ENCODE results near the gene STAT4. TPM values are rescaled to one million over a fixed set of nuclear protein-coding genes. Genes with fewer than 3 reads are reported as not detected.
A peak's percentile ranks its signal among the peaks of the same experiment; 100 is the strongest.

Gene STAT4
- total RNA-seq, 1 donor from 2014 or later = 8.0 TPM

DNA sequence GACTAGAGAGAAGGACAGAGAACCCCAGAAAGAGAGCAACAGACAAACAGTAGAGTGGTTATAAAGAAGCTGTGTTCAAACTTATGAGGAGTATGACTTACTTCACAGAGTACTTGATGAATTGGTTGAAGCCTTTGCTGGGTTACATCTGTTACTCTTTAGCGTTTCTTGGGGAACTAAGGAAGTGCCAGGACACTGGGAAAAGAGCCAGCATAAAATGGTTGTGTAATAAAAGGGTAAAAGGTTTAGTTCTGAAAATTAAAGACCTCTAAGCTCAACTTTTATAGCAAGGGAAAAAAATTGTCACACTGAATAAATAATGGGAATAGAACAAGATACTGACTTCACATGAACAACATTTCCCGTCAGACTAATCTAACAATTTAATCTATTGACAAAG is 17.0 kb upstream of the STAT4 start:
- H3K27me3 ChIP-seq = no peaks in the 10 kb centered on the region
- no peak overlapping the region for H3K27ac ChIP-seq
- peaks cover 47% of the 10 kb centered on the region for H3K4me1 ChIP-seq
- intact Hi-C loops (cut with DNase I) = loop anchor here (10.0 kb wide), 1 partner anchor 337 kb away; no protein-coding TSS in a partner anchor
- H3K9me3 ChIP-seq = no peaks in the 10 kb centered on the region
- no peaks in the 10 kb centered on the region for H3K36me3 ChIP-seq
- no peak overlapping the region for H3K4me3 ChIP-seq
- TF ChIP-seq, protein P1, sequence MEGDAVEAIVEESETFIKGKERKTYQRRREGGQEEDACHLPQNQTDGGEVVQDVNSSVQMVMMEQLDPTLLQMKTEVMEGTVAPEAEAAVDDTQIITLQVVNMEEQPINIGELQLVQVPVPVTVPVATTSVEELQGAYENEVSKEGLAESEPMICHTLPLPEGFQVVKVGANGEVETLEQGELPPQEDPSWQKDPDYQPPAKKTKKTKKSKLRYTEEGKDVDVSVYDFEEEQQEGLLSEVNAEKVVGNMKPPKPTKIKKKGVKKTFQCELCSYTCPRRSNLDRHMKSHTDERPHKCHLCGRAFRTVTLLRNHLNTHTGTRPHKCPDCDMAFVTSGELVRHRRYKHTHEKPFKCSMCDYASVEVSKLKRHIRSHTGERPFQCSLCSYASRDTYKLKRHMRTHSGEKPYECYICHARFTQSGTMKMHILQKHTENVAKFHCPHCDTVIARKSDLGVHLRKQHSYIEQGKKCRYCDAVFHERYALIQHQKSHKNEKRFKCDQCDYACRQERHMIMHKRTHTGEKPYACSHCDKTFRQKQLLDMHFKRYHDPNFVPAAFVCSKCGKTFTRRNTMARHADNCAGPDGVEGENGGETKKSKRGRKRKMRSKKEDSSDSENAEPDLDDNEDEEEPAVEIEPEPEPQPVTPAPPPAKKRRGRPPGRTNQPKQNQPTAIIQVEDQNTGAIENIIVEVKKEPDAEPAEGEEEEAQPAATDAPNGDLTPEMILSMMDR (IDR thresholded peaks at IDR 0.05) = no peak
- ATAC-seq = peak; percentile 52
- no peak for DNase-seq

DNA sequence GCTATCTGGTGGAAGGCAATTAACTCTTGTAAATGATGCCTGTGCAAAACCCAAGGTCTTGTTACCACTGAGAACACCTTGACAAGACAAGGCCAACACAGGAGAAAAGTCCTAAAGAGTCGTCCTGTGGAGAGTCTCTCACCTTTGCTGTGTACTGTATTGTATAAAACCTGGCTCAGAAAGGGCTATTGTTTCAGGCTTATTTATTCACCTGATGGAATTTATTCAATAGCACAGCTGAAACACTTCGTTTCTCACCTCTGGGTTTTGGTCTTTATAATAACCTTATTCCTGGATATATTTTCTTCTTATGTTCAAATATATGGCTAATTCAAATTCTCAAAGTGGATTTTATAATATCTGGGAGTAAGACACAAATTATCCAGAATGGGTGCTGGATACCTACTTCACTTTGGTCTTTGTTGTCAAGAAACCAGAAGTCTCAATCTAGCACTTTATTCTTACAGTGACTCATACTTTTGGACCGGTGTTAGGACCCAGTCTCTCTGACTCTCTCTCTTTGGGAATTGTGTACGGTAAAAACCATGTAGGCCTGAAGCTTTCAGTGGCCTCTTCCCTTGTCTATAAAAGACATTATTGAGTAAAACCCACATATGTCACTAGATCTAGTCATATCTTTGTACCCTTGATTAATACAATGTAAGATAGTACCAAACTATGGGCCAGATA is 16.1 kb upstream of the STAT4 start:
- DNase-seq (no peak), ATAC-seq (no peak)
- H3K4me3 ChIP-seq = no peak overlapping the region
- H3K9me3 ChIP-seq = no peaks in the 10 kb centered on the region
- H3K4me1 ChIP-seq = peaks cover 40% of the 10 kb centered on the region
- intact Hi-C loops (cut with DNase I) = loop anchor here (10.0 kb wide), 1 partner anchor 338 kb away; no protein-coding TSS in a partner anchor
- H3K36me3 ChIP-seq = no peaks in the 10 kb centered on the region
- H3K27ac ChIP-seq = no peak overlapping the region
- no peaks in the 10 kb centered on the region for H3K27me3 ChIP-seq
- TF ChIP-seq, protein P1 (IDR thresholded peaks at IDR 0.05) = no peak

DNA sequence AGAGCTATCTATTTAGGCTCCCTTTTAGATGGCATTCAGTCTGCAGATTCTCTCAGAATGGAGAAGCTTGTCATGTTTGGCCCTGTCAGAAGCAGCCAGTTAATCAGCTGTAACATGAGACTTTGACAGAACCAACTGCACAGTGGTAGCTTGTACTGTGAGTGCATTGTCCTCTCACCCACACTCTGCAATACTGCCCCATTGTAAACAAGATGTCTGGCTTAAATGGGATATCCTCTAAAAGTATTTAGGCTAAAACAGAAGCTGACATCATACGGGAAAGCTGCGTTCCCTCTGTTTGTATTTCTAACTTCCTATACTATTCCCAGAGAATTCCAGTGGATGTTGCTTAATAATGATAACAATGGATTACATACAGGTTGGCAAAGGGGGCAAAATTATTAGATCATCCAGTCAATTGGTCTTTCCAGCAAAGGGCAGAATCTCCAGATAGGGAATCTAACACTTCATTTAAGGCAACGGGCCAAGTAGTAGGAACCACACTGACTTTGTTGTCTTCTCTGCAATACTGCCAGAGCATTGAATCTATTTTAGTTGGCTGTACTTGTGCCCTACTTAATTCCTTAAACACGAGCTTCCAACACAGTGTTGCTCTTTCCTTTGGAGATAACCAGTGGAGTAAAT is 15.4 kb upstream of the STAT4 start:
- ATAC-seq (peak; percentile 72), DNase-seq (no peak)
- Histone ChIP-seq H3K9me3 (no peaks in the 10 kb centered on the region), H3K27ac (no peak overlapping the region), H3K4me1 (peaks cover 33% of the 10 kb centered on the region), H3K36me3 (no peaks in the 10 kb centered on the region), H3K4me3 (no peak overlapping the region), H3K27me3 (no peaks in the 10 kb centered on the region)
- TF ChIP-seq, protein P1 (IDR thresholded peaks at IDR 0.05) = no peak
- intact Hi-C loops (cut with DNase I) = loop anchor here (10.0 kb wide), 1 partner anchor 339 kb away; no protein-coding TSS in a partner anchor

DNA sequence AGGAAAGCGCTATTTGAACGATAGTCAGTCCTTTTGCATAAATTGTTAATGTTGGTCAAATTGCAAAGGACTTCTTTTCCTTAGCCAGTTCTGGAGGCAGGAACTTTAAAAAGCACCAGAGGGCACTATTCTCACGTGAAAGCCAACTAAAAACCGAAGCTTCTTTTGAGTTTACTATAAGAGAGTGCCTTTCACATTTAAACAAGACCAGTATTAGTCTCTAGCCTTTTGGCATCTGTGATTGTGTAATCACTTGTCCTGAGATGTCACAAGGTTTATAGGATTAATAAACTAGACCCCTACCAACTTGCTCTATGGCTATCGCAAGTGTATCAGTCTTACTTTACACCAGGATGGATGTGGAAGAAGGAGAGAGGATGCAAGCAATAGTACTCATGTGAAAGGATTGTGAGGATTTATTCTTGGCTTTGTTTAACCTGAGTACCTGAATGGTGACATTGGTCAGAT is 14.4 kb upstream of the STAT4 start:
- H3K9me3 ChIP-seq = no peaks in the 10 kb centered on the region
- no peak overlapping the region for H3K27ac ChIP-seq
- ATAC-seq (peak; percentile 85), DNase-seq (no peak)
- intact Hi-C loops (cut with DNase I) = loop anchor here (10.0 kb wide), 1 partner anchor 340 kb away; no protein-coding TSS in a partner anchor
- H3K4me3 ChIP-seq = no peak overlapping the region
- no peaks in the 10 kb centered on the region for H3K36me3 ChIP-seq
- peaks cover 32% of the 10 kb centered on the region for H3K4me1 ChIP-seq
- H3K27me3 ChIP-seq = no peaks in the 10 kb centered on the region
- TF ChIP-seq, protein P1 (IDR thresholded peaks at IDR 0.05) = peak; percentile 72

DNA sequence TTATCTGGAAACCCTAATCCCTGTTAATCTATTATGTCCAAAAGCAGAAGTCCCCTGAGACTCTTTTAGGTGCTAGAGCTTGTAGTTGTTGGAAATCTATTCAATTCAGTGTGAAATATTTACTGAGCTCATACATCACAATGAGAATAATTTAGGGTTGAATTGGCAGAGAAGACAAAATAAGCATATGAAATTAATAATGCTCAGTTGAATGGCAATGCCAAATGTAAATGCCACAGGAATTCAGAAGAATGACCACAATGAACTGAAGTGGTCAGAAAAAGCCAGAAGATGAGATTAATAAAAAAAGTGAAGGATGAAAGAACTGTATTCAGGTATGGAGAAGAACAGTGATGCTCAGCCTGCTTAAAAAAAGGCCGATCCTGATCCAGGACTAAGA is 8.0 kb upstream of the STAT4 start:
- DNase-seq (no peak), ATAC-seq (no peak)
- intact Hi-C loops (cut with DNase I) = no loop called here
- Histone ChIP-seq H3K4me3 (no peak overlapping the region), H3K27ac (no peak overlapping the region), H3K27me3 (no peaks in the 10 kb centered on the region), H3K4me1 (no peaks in the 10 kb centered on the region), H3K9me3 (no peaks in the 10 kb centered on the region), H3K36me3 (no peaks in the 10 kb centered on the region)
- TF ChIP-seq, protein P1 (IDR thresholded peaks at IDR 0.05) = no peak
